GM12801 (cell line): Measurements from ENCODE around the gene PLAC1.

Source experiments
- CTCF ChIP-seq: IDR thresholded peaks from one replicate; pipeline ENCODE4 v1.5.1; 2011; ENCODE audit warnings: control low read depth; ENCODE audit not compliant: insufficient read length; ENCODE audit errors: extremely low read depth

Gene PLAC1

GRCh38 chrX:134622056-134622812 is 36.0 kb downstream of the PLAC1 start:
- no peak for TF ChIP-seq CTCF

GRCh38 chrX:134619838-134620237 is 38.4 kb downstream of the PLAC1 start:
- TF ChIP-seq CTCF: no peak

GRCh38 chrX:134613396-134613795 is 44.9 kb downstream of the PLAC1 start:
- TF ChIP-seq CTCF: no peak

GRCh38 chrX:134608153-134608552 is 50.1 kb downstream of the PLAC1 start:
- TF ChIP-seq CTCF: no peak

GRCh38 chrX:134607523-134607922 is 50.7 kb downstream of the PLAC1 start:
- no peak for TF ChIP-seq CTCF

GRCh38 chrX:134604701-134605311 is 53.5 kb downstream of the PLAC1 start:
- TF ChIP-seq CTCF: no peak

- TF ChIP-seq CTCF: no peak
These were observed 54.2 kb downstream of the PLAC1 start for GRCh38 chrX:134603806-134604700.
